Muscle layer of duodenum (tissue), 2 donors: Measurements from ENCODE around the gene ADD3.
"Not testable (repeated sequence)": the region's sequence is repeated elsewhere in the genome, so short reads cannot be mapped to it uniquely, and the experiment has no call there.

ENCODE experiments used
- H3K27ac ChIP-seq: one replicate; pipeline ENCODE4 v1.7.0; 2013; ENCODE audit warnings: mild to moderate bottlenecking, low read length
- H3K27me3 ChIP-seq: one replicate; pipeline ENCODE4 v1.7.0; 2013; ENCODE audit warnings: low read depth, mild to moderate bottlenecking, control low read depth, low read length
- H3K36me3 ChIP-seq, 2 donors: one replicate each; pipeline ENCODE4 v1.7.0; 2013; ENCODE audit warnings: low read length in 2 of 2, control low read depth in 1 of 2, mild to moderate bottlenecking in 1 of 2; ENCODE audit not compliant: insufficient read depth in 2 of 2, control insufficient read depth in 1 of 2
- H3K4me1 ChIP-seq, 2 donors: one replicate each; pipeline ENCODE4 v1.7.0; 2013; ENCODE audit warnings: low read length in 2 of 2, mild to moderate bottlenecking in 2 of 2, control low read depth in 1 of 2, moderate library complexity in 1 of 2; ENCODE audit not compliant: insufficient read depth in 2 of 2, control insufficient read depth in 1 of 2
- H3K4me3 ChIP-seq, 2 donors: one replicate each; pipeline ENCODE4 v1.7.0; 2013; ENCODE audit warnings: low read length in 2 of 2, low read depth in 1 of 2, mild to moderate bottlenecking in 1 of 2
- H3K9me3 ChIP-seq, 2 donors: one replicate each; pipeline ENCODE4 v1.7.0; 2013; ENCODE audit warnings: low read length in 2 of 2, control low read depth in 1 of 2, mild to moderate bottlenecking in 1 of 2; ENCODE audit not compliant: control insufficient read depth in 1 of 2
- donor health status: healthy.

ADD3 gene

DNA sequence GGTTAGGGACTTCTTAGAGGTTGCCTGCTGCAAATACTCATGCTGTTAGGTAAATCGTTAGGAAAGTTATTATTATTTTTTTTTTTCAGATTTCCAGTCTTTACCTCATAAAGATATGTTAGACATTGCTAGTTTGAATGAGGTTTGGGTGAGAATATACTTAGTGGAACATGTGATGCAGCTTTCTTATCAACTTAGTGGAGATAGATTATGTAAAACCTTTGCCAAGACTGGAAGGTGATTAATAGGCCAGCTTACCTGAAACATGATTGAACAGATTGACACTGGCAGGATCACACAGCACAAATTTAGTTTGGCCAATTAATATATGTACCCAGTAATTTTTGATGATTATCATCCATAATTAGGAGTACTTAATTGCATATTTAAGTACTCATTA lies 32.3 kb downstream of the ADD3 start:
- H3K27ac ChIP-seq: no peak overlapping the region
- H3K36me3 ChIP-seq: no peaks in the 10 kb centered on the region
- H3K4me3 ChIP-seq: no peak overlapping the region
- no peaks in the 10 kb centered on the region for H3K9me3 ChIP-seq
- H3K4me1 ChIP-seq: peaks cover 3 to 4% of the 10 kb centered on the region in 2 donors
- H3K27me3 ChIP-seq: no peaks in the 10 kb centered on the region

DNA sequence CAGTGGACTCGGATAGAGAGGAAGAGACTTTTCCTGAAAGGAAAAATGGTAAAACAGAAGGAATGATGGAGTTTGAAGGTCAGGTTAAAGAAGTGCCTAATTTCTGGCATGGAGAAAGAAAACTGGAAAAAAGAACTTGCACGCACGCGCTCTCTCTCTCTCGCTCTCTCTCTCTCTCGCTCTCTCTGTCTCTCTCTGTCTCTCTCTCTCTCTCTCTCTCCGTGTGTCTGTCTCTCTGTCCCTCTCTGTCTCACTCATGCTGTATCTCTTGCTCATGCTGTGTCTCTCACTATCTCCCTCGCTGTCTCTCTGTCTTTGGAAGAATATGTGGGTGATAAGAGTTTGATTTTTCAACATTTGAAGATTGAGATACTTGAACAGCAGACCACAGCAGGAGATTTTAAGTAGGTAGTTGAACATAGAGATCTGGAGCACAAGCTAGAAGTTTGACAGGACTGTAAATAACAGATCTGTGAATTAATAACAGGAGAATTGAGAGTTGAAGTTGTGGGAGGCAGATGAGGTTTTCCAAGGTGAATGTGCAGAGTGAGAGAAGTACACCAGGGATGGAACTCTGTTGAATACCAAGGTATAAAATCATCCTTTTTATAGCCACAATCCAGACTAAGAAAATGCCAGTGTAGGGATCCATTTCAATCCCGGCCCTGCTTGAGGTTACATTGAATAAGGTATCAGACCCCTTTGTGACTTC lies 33.1 kb downstream of the ADD3 start:
- no peaks in the 10 kb centered on the region for H3K36me3 ChIP-seq
- no peak overlapping the region for H3K4me3 ChIP-seq
- no peak overlapping the region for H3K27ac ChIP-seq
- no peaks in the 10 kb centered on the region for H3K27me3 ChIP-seq
- H3K9me3 ChIP-seq: no peaks in the 10 kb centered on the region
- peaks cover 0 to 3% of the 10 kb centered on the region in 2 donors for H3K4me1 ChIP-seq

DNA sequence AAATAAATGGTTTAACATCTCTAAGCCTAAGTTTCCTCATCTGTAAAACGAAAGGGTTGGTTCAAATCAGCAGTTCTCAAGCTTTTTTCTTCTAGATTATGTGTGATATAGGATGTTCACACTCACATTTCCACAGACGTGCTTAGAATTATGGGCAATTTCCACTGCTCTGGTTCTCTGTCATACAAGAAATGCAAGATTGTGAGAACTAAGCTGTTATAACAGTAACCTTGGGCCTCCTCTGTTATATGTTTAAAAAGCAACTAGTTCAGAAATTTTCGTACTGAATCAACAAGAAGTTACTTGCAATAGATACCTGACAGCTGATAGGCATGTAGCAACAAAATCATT lies 33.7 kb downstream of the ADD3 start:
- Histone ChIP-seq H3K36me3 (no peaks in the 10 kb centered on the region), H3K27ac (no peak overlapping the region), H3K4me1 (peaks cover 0 to 3% of the 10 kb centered on the region in 2 donors), H3K27me3 (no peaks in the 10 kb centered on the region), H3K9me3 (no peaks in the 10 kb centered on the region), H3K4me3 (no peak overlapping the region)

DNA sequence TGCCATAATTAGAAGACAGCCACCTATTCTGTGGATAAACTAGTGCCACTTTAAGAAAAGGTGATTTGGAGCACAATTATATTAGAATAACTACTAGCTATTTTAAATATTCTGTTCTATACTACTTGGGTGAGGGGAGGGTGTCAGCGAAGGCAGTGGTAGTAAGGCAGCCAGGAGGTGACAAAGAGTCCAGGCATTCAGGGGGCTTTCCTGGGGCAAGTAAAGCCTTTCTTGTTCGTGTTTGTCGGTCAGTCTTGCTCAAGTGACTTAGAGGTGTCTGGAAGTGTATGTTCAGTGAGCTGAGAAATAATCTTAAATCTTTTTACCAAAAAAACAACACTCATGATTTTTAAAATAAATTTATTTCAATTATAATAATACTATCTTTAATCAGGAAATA lies 34.4 kb downstream of the ADD3 start:
- Histone ChIP-seq H3K27me3 (no peaks in the 10 kb centered on the region), H3K36me3 (no peaks in the 10 kb centered on the region), H3K4me3 (no peak overlapping the region), H3K4me1 (peaks cover 0 to 3% of the 10 kb centered on the region in 2 donors), H3K9me3 (no peaks in the 10 kb centered on the region), H3K27ac (no peak overlapping the region)

DNA sequence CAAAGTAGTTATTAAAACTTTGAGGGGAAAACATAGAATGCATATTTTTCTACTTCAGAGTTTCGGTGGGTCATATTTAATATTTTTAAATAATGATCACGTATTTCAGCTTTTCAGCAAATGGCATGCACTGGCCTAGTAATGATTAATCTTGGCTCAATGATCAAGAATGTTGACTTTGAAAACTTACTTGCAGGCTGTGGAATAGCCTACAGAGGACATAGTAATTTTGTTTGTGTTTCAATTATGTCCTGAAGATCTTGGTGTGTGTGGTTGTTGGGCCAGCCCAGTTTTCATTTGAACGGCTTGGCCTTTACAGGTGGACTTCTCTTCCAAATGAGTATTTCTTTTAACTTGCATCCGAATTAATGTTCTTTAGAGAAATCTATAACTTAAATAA lies 35.1 kb downstream of the ADD3 start:
- no peaks in the 10 kb centered on the region for H3K27me3 ChIP-seq
- H3K36me3 ChIP-seq: no peaks in the 10 kb centered on the region
- H3K4me1 ChIP-seq: peaks cover 0 to 3% of the 10 kb centered on the region in 2 donors
- H3K4me3 ChIP-seq: no peak overlapping the region
- H3K27ac ChIP-seq: no peak overlapping the region
- H3K9me3 ChIP-seq: no peaks in the 10 kb centered on the region

DNA sequence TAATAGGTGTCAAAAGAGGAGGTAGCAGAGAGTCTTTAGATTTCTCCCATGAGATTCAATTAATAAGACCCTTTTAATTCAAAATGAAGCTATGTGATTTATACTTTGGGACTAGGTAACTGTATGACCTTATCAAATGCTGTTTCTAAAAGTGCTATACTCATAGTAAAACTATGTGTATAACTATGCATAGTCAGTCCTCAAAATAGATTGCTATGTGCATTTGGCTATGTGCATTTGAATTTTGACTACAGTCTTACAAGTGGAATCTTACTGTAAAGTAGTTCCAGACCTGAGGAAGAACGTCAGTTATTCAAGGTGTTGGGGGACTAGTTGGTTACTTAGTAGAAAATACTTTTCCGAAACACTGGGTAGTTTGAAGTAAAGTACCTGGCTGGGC lies 36.9 kb downstream of the ADD3 start:
- H3K9me3 ChIP-seq: no peaks in the 10 kb centered on the region

DNA sequence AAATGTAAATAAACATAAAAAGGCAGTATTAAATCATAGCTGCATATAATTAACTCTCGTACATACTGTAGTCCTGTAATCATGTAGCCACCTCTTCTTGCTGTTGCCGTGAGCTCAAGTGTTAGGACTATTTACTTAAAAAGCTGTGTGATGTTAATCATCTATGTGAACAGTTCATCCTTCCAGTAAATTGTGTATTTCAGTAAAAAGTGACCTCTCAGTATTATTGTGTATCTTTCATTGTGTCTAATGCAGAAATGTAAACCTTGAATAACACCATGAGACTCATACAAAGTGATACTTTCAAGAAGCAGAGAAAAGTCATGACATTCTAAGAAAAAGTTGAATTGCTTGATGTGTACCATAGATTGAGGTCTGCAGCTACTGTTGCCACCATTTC lies 38.0 kb downstream of the ADD3 start:
- no peaks in the 10 kb centered on the region for H3K4me1 ChIP-seq
- no peaks in the 10 kb centered on the region for H3K36me3 ChIP-seq
- H3K9me3 ChIP-seq: no peaks in the 10 kb centered on the region
- no peak overlapping the region for H3K27ac ChIP-seq
- H3K27me3 ChIP-seq: no peaks in the 10 kb centered on the region
- H3K4me3 ChIP-seq: no peak overlapping the region

More for the DNA sequence above, 36.9 kb downstream of the ADD3 start:
- no peaks in the 10 kb centered on the region for H3K36me3 ChIP-seq
- no peak overlapping the region for H3K27ac ChIP-seq
- H3K4me1 ChIP-seq: peaks cover 0 to 3% of the 10 kb centered on the region in 2 donors
- no peaks in the 10 kb centered on the region for H3K27me3 ChIP-seq
- no peak overlapping the region for H3K4me3 ChIP-seq

DNA sequence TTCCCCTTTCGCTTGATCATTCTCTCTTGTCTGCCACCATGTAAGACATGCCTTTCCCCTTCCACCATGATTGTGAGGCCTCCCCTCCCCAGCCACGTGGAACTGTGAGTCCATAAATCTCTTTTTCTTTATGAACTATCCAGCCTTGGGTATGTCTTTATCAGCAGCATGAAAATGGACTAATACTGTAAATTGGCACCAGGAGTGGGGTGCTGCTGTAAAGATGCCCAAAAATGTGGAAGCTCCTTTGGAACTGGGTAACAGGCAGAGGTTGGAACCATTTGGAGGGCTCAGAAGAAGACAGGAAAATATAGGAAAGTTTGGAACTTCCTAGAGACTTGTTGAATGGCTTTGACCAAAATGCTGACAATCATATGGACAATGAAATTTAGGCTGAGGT lies 40.4 kb downstream of the ADD3 start:
- not testable (repeated sequence) for H3K4me3 ChIP-seq, H3K27me3 ChIP-seq, H3K36me3 ChIP-seq, H3K27ac ChIP-seq, H3K4me1 ChIP-seq, H3K9me3 ChIP-seq

DNA sequence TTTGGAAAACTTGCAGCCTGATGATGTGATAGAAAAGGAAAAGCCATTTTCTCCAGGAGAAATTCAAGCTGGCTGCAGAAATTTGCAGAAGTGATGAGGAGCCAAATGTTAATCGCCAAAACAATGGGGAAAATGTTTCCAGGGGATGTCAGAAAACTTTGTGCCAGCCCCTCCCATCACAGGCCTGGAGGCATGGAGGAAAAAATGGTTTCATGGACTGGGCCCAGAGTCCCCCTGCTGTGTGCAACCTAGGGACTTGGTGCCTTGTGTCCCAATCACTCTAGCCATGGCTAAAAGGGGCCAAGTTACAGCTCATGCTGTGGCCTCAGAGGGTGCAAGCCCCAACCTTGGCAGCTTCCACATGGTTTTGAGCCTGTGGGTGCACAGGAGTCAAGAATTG lies 41.0 kb downstream of the ADD3 start:
- Histone ChIP-seq H3K4me3 (no peak overlapping the region), H3K9me3 (no peaks in the 10 kb centered on the region), H3K27ac (no peak overlapping the region), H3K4me1 (peaks cover 0 to 3% of the 10 kb centered on the region in 2 donors), H3K27me3 (no peaks in the 10 kb centered on the region), H3K36me3 (no peaks in the 10 kb centered on the region)

DNA sequence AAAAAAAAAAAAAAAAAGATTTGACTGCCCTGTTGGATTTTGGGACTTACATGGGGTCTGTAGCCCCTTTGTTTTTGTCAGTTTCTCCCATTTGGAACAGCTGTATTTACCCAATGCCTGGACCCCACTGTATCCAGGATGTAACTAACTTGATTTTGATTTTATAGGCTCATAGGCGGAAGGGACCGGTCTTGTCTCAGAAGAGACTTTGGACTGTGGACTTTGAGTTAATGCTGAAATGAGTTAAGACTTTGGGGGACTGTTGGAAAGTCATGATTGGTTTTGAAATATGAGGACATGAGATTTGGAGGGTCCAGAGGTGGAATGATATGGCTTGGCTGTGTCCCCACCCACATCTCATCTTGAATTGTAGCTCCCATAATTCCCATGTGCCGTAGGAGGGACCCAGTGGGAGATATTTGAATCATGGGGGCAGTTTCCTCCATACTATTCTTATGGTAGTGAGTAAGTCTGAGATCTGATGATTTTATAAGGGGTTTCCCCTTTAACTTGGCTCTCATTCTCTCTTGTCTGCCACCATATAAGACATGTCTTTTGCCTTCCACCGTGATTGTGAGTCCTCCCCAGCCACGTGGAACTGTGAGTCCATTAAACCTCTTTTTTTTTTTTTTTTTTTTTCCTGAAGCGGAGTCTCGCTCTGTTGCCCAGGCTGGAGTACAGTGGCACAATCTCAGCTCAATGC lies 42.3 kb downstream of the ADD3 start:
- not testable (repeated sequence) for H3K36me3 ChIP-seq, H3K27me3 ChIP-seq, H3K4me1 ChIP-seq, H3K9me3 ChIP-seq, H3K27ac ChIP-seq, H3K4me3 ChIP-seq

DNA sequence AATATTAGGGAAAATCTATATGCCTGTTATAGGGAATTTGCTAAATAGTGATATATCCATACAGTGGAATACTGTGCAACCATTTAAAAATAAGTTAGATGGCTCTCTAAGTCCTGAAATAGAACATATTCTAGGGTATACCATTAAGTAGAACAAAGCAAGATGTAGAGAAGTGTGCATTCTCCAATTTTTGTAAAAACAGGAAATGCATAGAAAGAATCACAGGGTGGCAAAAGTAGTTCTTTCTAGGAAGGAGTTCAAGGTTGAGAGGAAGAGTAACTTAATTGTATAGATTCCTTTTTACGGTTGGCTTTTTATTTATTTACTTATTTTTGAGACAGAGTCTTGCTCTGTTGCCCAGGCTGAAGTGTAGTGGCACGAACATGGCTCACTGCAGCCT lies 43.7 kb downstream of the ADD3 start:
- Histone ChIP-seq H3K36me3 (no peaks in the 10 kb centered on the region), H3K9me3 (no peaks in the 10 kb centered on the region), H3K4me3 (no peak overlapping the region), H3K27me3 (no peaks in the 10 kb centered on the region), H3K27ac (no peak overlapping the region), H3K4me1 (peaks cover 0 to 3% of the 10 kb centered on the region in 2 donors)

DNA sequence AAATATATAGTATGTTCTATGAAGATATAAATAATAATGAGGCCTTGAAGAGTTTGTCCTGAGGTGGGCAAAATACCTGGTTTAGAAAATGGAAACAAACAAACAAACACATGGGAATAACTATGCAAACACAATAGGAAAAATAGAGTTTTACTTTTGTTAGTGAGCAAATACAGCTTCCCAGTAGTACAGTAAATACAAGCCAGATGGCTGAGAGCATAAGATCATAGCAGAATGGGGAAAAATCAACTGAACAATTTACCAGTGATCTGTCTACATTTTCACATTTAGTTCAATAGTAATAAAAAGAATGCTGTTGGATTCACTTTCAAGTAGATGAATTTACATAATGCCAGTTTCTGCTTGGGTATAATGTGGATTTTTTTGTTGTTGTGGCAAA lies 45.1 kb downstream of the ADD3 start:
- Histone ChIP-seq H3K4me3 (no peak overlapping the region), H3K4me1 (peaks cover 4 to 10% of the 10 kb centered on the region in 2 donors), H3K36me3 (no peaks in the 10 kb centered on the region), H3K27ac (no peak overlapping the region), H3K9me3 (no peaks in the 10 kb centered on the region), H3K27me3 (no peaks in the 10 kb centered on the region)
